Bone marrow (tissue), 2 donors: ENCODE results near the gene GFAP.

Experiments
- DNase-seq, 2 donors: peaks; one replicate each; lab custom pipeline; 2025; lab: John Stamatoyannopoulos, UW

GFAP gene

GRCh38 chr17:44862278-44862914 is 52.9 kb downstream of the GFAP start:
- DNase-seq: no peak

- no peak for DNase-seq
Observed at GRCh38 chr17:44859701-44860100, 55.6 kb downstream of the GFAP start.

- no peak for DNase-seq
Observed at GRCh38 chr17:44854192-44854591, 61.1 kb downstream of the GFAP start.
